ENCODE data around the gene CSF1R.

GRCh38 chr5:150060471-150060870 lies 25.9 kb downstream of the CSF1R start:
- TF ChIP-seq CTCF (IDR thresholded peaks at IDR 0.05) = no peak
- TF ChIP-seq POLR2A (IDR thresholded peaks at IDR 0.05) = no peak
- TF ChIP-seq EP300 (IDR thresholded peaks at IDR 0.05) = no peak

Measured in gastroesophageal sphincter (tissue), 3 donors.